Stimulated activated naive CD8-positive, alpha-beta T cell treated with anti-CD3 and anti-CD28 coated beads, Interleukin-15, Interleukin-2, amounts not matched to agents 100 U/mL and 50 U/mL, for 24 hours (primary cell): ENCODE measurements around the gene DVL1.

ENCODE experiments used
- ATAC-seq: fragments of 150-1000 bp; cut with Tn5 transposase; one replicate; pipeline ENCODE4 v1.10.0; 2021
- DNase-seq: peaks from one replicate; pipeline ENCODE4 v3.0.0; 2021

DVL1 gene

GRCh38 chr1:1340185-1340584 is 9.0 kb downstream of the DVL1 start:
- no peak for DNase-seq
- ATAC-seq: no peak

DNA sequence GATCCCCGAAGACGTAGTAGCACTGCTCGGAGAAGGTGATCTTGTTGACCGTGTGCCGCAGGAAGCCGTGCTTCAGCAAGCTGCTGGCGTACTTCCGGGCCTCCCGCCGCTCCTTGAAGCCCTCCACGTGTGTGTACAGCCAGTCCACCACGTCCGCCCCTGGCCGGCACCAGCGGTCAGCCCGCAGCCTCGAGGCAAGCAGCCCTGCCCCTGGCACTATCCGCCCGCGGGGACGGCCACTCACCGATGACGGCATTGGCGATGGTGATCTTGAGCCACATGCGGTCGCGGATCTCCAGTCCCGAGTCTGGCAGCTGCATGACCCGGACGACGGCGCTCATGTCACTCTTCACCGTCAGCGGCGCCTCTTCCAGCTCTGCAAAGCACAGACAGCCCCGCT is 10.9 kb downstream of the DVL1 start:
- no peak for ATAC-seq

DNA sequence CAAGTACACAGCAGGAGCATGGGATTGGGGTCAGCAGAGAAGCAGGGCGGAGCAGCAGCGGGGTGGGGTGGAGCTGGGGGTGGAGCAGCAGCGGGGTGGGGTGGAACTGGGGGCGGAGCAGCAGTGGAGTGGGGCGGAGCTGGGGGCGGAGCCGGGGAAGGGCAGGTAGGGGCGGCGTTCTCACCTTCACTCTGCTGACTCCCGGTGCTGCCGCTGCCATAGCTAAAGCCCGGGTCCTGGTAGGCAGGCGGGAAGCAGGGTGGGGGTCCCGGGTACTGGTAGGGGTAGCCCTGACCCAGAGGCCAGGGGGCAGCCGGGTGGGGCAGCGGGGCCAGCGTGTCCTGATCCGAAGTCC is 11.4 kb downstream of the DVL1 start:
- DNase-seq (peak; percentile 65), ATAC-seq (no peak)

More for the DNA sequence above, 10.9 kb downstream of the DVL1 start:
- no peak for DNase-seq

GRCh38 chr1:1336931-1337792 is 12.1 kb downstream of the DVL1 start:
- ATAC-seq: no peak
- no peak for DNase-seq

DNA sequence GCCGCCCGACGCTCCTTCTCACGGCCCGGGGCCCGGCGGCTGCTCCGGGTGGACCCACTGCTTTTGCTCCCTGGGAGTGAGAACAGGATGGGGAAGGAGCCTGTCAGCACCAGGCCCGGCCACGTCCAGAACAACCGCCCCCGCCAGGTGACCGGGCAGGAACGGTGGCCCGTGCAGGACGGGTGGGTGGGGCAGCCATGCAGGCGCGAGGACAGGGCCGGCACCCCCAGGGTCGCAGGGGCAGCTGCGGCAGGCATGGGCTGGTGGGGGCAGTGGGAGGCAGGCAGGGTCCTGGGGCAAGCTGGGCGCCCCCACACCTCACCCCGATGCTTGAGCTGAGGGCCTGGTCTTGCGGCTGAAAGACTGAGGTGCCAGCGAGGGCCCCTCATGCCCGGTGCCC is 12.8 kb downstream of the DVL1 start:
- no peak for DNase-seq

GRCh38 chr1:1335792-1336248 is 13.4 kb downstream of the DVL1 start:
- no peak for ATAC-seq
- no peak for DNase-seq

More for the DNA sequence above, 12.8 kb downstream of the DVL1 start:
- ATAC-seq: no peak

- DNase-seq (no peak), ATAC-seq (no peak)
Measured at GRCh38 chr1:1335283-1335682, 13.9 kb downstream of the DVL1 start.

- no peak for DNase-seq
- ATAC-seq: no peak
Measured at GRCh38 chr1:1334835-1335234, 14.4 kb downstream of the DVL1 start.

- ATAC-seq: no peak
- DNase-seq: no peak
Measured at GRCh38 chr1:1333551-1334241, 15.5 kb downstream of the DVL1 start.

- ATAC-seq: no peak
Measured at GRCh38 chr1:1332774-1333480, 16.3 kb downstream of the DVL1 start.

DNA sequence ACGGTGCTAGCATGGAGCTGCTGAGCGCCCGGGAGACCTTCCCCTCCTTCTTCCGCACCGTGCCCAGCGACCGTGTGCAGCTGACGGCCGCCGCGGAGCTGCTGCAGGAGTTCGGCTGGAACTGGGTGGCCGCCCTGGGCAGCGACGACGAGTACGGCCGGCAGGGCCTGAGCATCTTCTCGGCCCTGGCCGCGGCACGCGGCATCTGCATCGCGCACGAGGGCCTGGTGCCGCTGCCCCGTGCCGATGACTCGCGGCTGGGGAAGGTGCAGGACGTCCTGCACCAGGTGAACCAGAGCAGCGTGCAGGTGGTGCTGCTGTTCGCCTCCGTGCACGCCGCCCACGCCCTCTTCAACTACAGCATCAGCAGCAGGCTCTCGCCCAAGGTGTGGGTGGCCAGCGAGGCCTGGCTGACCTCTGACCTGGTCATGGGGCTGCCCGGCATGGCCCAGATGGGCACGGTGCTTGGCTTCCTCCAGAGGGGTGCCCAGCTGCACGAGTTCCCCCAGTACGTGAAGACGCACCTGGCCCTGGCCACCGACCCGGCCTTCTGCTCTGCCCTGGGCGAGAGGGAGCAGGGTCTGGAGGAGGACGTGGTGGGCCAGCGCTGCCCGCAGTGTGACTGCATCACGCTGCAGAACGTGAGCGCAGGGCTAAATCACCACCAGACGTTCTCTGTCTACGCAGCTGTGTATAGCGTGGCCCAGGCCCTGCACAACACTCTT is 17.0 kb downstream of the DVL1 start:
- no peak for ATAC-seq

More at GRCh38 chr1:1332774-1333480, 16.3 kb downstream of the DVL1 start:
- DNase-seq: no peak

GRCh38 chr1:1331068-1331965 is 17.9 kb downstream of the DVL1 start, which contains the start of gene TAS1R3:
Gene TAS1R3, plus strand, starts transcription at chr1:1331280. Its CDS starts 66 bp downstream, at chr1:1331346.
- no peak for DNase-seq
- ATAC-seq: no peak

More for the DNA sequence above, 17.0 kb downstream of the DVL1 start:
- DNase-seq: no peak

DNA sequence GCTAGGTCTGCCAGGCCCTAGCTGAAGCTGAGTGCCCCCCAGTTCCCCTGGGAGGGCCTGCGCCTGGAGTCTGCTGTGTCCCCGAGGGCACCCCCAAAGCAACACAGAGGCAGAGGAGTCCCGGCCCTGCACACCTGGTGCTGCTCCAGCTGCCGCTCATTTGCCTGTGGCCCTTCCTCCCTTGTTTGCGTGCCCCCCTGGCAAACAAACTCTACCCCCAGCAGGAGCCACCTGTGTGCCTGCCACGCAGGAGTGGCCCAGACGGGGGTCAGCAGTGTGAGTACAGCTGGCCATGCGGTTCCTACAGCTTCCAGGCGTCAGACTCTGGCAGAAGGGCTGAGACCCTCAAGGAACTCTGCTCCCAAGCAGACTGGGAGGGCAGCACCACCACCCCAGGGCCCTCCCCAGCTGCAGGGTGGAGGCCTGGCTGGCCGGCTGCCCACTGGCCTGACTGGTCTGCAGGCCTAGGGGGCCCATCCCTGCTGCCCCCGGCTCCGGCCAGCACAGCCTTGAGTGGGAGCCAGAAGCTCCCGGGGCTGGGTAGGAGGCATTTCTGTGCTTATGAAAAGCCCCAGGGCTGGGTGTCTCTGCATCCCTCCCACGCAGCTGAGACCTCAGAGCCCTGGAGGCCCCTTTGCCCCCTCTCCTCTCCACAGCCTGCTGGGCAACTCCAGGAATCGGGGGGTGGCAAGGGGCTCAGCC is 18.7 kb downstream of the DVL1 start:
- DNase-seq (no peak), ATAC-seq (no peak)

DNA sequence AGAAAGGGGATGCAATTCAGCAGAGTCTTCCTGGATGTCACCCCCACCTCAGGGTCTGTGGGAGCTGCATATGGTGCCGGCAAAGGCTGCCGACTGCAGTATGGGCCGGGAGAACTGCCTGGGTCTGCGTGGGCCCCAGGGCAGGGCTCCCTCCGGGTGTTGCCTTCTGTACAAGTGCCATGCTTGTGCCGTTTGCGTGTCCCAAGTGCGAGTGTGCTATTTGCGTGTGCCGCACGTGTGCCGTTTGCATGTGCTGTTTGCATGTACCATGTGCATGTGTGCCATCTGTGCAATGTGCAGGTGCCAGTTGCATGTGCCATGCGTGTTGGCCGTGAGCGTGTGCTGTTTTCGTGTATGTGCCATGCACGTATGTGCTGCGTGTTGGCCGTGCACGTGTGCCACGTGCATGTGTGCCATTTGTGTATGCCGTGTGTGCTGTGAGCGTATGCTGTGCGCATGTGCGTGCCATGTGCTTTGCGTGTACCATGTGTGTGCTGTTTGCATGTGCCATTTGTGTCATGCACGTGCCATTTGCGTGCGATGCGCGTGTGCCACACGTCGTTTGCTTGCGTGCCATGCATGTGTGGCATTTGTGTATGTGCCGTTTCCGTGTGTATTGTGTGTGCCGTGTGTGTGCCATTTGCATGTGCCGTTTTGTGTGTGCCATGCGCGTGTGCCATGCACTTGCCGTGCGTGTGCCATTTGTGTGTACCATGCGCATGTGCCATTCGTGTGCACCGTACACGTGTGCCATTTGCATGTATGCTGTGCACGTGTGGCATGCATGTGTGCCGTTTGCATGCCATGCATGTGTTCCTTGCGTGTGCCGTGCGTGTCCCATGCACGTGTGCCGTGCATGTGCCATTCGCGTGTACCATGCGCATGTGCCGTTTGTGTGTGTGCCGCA is 19.7 kb downstream of the DVL1 start:
- DNase-seq (no peak), ATAC-seq (no peak)

DNA sequence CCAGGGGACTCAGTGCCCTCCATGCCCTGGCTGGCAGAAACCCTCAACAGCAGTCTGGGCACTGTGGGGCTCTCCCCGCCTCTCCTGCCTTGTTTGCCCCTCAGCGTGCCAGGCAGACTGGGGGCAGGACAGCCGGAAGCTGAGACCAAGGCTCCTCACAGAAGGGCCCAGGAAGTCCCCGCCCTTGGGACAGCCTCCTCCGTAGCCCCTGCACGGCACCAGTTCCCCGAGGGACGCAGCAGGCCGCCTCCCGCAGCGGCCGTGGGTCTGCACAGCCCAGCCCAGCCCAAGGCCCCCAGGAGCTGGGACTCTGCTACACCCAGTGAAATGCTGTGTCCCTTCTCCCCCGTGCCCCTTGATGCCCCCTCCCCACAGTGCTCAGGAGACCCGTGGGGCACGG is 21.0 kb downstream of the DVL1 start:
- DNase-seq: no peak
- ATAC-seq: no peak

- DNase-seq: no peak
Measured at GRCh38 chr1:1327291-1327690, 21.9 kb downstream of the DVL1 start.

GRCh38 chr1:1326075-1326605 is 23.1 kb downstream of the DVL1 start:
- no peak for ATAC-seq

More at GRCh38 chr1:1327291-1327690, 21.9 kb downstream of the DVL1 start:
- no peak for ATAC-seq

DNA sequence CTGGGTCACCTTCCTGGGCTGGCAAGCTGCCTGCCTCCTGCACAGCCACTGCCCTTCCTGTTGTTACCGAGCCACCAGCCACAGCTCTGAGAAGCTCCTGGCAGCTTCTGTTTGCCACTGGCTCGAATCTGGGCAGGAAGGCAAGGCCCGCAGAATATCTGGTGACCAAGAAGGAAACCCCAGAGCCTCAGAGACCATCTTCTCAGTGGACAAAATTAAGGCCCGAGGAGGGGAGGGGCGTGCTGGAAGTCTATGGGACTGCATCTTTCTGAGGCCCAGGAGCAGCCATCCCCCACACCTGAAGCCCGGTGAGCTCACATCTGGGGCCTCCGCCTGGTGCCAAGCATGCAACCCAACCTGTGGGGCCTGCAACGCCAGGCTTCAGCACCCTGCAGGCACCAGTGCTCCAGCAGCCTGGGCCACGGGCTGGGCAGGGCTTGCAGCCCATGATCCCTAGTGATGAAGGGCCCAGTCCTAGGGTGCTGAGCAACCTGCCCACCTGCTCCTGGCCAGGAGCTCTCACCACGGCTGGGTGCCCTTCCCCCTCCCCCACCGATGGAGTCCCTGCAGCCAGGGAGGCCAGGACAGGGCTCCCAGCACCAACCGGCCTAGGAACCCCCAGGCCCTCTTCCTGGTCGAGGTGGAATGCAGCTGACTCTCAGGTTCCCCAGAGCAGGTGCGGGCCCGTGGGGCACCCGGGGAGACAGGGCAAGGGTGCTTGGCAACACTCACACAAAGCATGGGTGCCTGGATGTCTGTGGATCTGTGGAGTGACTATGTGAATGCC is 23.7 kb downstream of the DVL1 start:
- DNase-seq (no peak), ATAC-seq (no peak)

More at GRCh38 chr1:1326075-1326605, 23.1 kb downstream of the DVL1 start:
- DNase-seq: no peak
